Stimulated activated CD8-positive, alpha-beta memory T cell treated with anti-CD3 and anti-CD28 coated beads, Interleukin-7, amount 100 ng/mL, for 1 hour (primary cell): ENCODE measurements around the gene WDR5.
"Not testable (repeated sequence)": the region's sequence is repeated elsewhere in the genome, so short reads cannot be mapped to it uniquely, and the experiment has no call there.

Source experiments
- DNase-seq, 2 donors: peaks; one replicate each; pipeline ENCODE4 v3.0.0-alpha.2; 2020; ENCODE audit warnings: low read depth in 2 of 2

WDR5 gene

DNA sequence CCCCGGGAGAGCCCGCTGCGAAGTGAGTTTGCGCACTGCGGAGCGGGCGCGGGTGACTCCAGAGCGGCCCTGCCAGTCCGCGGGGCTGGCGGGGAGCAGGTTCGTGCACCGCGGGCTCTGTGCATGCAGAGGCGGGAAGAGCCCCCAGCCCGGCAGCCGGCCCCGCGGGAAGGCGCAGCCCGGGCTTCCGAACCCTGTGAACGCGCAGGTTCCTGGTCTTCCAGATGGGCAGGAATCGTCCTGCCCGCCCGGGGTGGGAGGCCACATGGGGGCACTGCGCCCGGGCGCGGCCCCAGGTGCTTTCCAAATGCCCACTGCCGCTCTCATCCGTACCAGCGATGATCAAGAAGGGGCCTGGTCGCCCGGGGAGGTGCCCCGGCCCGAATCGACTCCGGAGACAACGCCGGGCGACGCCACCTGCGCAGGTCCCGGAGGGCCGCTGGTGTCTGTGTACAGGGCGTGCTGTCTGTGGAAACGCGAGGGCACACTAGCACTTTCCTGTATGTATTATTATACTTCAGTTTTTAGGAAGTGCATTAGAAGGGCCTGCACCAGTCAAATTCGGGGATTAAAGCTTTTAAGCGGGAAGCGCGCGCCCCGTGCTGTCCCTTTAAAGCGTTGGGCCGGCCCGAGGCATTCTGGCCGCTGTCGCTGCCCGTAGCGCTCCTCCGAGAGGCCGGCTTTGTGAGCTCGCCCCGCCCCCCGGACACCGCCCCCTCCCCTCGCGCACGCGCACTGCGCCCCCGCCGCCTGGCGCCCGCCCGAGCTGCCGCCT, at the start of gene WDR5:
WDR5 (plus strand) TSS at position 740 of the 775 bp plus-strand sequence. CDS start 3,796 bp downstream, outside the sequence.
- DNase-seq = peak; percentile 82 to 83

DNA sequence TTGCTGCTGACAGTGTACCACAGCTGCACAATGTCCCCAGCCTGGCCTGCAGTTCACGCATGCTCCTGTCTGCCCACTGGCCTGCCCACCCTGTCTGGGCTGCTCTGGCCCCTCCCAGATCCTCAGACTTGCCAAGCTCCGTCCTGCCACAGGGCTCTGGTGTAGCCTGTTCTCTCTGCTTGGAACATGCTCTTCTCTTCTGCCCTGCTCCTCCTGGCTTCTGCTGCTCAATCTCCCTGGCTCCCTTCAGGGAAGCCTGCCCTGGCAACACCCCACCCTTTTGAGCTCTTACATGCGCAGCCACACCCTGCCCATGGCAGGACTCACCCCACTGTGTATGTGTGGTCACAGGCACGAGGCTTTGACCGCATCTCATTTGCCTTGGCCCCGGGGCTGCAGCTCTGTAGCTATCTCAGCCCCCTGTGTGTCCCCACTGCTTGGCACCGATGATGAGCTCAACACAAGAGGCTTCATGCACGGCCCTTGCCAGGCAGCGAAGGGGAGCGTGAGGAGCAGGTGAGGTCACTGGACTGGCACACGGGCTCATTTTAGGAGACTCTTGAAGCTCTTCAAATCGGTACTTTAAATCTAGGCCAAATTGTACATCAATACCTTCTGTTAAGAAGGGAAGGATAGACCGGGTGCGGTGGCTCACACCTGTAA, 47.7 kb upstream of the WDR5 start:
- DNase-seq = no peak

DNA sequence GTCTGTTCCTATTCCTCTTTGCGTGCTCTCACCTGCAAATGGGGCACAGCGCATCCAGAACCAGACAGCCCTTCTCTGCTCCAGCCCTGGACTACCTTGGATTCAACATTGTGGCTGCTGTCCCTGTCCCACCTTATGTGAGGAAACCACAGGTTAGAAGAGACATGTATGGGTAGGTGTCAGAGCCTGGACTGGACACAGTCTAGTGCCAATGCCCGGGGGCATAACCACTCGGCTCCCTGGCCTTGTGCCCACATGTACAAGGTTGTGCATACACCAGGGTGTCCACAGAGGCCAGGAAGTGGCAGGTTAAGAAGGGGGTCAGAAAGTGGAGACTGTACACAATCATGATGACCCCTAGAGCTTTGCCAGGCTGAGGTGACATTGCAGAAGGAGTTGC, 45.9 kb upstream of the WDR5 start:
- DNase-seq = no peak

- DNase-seq = peak in 1 of 2 donors; percentile 32
These were observed 36.6 kb upstream of the WDR5 start for GRCh38 chr9:134099123-134099761.

GRCh38 chr9:134100040-134100439, 35.8 kb upstream of the WDR5 start:
- no peak for DNase-seq

GRCh38 chr9:134101133-134101532, 34.7 kb upstream of the WDR5 start:
- DNase-seq = not testable (repeated sequence)

DNA sequence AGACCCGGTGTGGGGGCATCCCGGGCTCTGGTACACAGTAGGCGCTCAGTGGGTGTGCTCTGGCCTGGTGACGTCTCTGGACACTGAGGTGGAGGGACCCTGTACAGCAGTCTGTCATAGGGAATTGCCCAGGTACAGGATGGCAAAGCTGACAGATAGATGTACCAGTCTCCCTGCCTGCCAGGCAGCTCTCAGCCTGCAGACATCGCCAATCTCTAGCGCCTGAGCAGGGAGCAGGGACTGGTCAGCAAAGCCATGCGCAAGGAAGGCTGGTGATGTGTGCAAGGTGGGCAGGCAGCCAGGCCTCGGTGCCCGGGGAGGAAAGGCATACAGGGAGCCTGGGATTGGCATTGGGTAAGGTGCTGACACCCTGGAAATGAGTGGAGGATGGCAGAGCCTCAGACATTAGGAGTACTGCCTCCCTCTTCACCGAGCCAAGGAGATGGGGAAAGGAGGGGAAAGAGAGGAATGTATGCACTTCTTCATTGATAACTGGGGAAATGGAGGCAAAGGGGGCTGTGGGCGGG, 34.2 kb upstream of the WDR5 start:
- no peak for DNase-seq

DNA sequence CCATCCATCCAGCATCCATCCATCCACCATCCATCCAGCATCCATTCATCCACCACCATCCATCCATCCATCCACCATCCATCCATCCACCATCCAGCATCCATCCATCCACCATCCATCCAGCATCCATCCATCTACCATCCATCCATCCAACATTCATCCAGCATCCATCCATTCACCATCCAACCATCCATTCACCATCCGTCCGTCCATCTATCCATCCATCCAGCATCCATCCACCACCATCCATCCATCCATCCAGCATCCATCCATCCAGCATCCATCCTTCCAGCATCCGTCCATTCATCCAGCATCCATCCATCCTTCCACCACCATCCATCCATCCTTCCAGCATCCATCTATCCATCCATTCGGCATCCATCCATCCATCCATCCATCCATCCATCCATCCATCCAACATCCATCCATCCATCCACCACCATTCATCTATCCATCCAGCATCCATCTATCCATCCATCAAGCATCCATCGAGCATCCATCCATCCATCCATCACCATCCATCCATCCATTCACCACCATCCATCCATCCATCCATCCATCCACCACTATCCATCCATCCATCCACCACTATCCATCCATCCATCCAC, 32.4 kb upstream of the WDR5 start:
- DNase-seq = no peak

DNA sequence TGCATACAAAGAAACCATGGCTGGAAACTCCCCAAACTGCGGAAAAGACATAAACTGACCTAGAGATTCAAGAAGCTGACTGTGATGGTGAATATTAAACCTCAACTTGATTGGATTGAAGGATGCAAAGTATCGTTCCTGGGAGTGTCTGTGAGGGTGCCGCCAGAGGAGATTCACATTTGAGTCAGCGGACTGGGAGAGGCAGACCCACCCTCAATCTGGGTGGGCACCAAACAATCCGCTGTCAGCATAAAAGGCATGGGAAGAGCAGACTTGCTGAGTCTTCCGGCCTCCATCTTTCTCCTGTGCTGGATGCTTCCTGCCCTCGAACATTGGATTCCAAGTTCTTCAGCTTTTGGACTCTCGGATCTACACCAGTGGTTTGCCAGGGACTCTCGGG, 24.8 kb upstream of the WDR5 start:
- no peak for DNase-seq

- DNase-seq = no peak
These were observed 23.3 kb upstream of the WDR5 start for GRCh38 chr9:134112561-134112960.

DNA sequence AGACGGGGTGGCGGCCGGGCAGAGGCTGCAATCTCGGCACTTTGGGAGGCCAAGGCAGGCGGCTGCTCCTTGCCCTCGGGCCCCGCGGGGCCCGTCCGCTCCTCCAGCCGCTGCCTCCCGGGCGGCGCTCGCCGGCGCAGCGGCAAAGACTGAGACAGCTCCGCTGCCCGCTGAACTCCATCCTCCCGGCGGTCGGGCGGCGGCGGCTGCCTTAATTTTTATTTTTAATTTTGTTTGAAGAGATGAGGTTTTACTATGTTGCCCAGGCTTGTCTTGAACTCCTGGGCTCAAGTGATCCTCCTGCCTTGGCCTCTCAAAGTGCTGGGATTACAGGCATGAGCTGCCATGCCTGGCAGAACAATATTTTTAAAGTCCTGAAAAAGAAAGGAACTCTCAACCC, 16.9 kb upstream of the WDR5 start:
- DNase-seq = not testable (repeated sequence)

DNA sequence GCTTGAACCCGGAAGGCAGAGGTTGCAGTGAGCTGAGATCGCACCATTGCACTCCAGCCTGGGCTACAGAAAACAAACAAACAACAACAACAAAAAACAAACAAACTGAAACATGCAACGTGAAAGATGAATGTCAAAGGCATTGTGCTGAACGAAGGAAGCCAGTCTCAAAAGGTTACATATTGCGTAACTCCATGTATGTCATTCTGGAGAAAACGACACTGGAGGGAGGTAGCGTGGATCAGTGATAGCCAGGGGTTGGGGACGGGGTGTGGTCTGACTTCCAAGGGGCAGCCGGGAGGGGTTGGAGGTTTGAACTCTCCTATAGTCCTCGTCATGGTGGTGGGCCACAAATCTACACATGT, 12.1 kb upstream of the WDR5 start:
- DNase-seq = no peak

- no peak for DNase-seq
These were observed 10.3 kb upstream of the WDR5 start for GRCh38 chr9:134125413-134126095.

DNA sequence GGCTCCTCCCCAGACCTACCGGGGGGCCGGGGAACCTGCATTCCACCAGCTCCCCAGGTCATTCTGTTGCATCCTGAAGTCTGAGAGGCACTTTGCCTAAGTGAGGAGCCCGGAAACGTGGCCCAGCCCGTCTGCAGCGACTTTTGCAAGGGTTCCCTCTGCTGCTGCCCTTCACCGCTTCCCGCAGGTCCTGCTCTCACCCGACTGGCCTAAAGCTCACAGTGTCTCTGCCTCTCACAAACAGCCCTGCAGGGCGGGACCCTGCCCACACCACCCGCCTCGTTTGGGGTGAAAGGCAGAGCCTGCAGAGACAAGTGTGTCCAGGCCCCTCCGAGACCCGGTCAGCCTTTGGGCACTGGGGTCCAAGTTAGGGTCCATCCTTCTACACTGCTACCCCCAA, 9.5 kb upstream of the WDR5 start:
- no peak for DNase-seq

DNA sequence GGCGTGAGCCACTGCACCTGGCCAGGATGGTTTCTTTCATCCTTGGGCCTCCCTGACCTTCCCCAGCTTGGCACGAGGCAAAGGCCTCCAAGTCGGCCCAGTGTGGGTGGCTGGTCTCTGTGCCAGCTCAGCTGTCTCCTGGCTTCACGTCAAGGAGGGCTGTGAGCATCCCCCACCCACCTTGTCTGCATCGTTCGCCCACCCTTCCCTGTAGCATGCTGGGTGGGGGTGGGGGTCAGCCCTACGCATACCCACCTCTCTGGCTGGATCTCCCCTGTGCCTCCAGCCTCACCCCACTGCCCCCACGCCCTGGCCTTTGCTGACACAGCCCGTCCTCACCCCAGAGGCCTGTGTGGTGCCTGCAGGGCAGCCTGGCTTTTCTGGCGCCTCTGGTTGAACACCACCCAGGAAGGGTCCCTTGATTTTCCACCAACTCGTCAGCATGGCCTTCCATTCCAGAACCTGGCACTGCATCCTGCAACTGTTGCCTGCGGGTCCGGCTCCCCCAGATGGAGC, 8.8 kb upstream of the WDR5 start:
- DNase-seq = no peak

DNA sequence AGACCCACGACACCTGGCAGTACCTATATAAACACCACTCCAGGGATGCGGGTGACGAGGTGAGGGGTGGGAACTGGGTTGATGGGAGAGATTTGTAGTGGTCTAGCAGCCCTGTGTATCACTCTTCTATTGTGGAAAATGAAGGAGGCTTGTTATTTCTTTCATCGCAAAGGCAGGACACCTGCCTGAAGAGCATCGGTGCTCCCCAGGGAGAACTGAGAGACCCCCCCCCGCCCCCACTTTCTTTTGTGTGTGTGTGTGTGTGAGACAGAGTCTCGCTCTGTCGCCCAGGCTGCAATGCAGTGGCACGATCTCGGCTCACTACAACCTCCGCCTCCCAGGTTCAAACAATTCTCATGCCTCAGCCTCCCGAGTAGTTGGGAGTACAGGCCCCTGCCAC, 8.3 kb upstream of the WDR5 start:
- DNase-seq = no peak

DNA sequence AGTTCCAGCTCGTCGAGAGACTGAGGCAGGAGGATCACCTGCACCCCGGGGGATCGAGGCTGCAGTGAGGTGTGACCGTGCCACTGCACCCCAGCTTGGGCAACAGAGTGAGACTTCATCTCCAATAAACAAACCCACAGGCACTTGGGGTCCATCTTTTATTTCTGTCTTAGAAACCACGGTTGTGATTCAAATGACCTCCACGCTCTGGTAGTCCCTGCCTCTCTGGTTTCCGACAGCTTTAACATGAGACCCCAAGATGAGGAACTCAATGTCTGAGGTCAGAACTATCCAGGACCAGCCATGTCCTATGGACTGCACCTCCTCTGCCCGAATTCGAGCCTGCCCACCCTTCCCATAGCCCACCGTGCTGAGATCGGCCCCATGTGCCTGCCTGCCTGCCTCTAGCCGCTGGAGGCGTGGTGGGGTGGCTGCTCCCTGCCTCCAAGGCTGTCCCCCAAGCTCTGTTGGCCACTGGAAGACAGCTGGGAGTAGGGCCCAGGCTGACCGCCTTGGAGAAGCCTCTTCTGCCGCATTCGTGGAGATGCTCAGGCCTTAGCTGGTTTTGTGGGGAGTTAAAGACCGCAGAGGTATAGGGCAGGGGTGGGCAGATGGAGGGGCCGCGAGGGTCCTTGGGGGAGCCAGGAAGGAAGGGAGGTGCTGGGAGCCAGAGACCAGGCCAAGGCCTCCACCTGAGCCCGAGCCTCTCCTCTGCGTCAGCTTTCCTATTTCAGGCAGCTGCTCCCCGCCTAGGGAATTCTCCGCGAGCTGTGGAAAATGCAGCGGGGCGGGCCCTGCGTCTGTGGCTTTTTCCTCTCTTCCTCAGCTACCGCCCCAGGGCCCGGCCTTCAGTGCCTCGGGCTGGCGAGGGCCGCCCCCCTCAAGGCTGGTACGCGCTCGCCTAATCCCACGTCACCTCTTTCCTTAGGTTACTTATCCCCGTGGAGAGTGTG, 6.9 kb upstream of the WDR5 start:
- no peak for DNase-seq

DNA sequence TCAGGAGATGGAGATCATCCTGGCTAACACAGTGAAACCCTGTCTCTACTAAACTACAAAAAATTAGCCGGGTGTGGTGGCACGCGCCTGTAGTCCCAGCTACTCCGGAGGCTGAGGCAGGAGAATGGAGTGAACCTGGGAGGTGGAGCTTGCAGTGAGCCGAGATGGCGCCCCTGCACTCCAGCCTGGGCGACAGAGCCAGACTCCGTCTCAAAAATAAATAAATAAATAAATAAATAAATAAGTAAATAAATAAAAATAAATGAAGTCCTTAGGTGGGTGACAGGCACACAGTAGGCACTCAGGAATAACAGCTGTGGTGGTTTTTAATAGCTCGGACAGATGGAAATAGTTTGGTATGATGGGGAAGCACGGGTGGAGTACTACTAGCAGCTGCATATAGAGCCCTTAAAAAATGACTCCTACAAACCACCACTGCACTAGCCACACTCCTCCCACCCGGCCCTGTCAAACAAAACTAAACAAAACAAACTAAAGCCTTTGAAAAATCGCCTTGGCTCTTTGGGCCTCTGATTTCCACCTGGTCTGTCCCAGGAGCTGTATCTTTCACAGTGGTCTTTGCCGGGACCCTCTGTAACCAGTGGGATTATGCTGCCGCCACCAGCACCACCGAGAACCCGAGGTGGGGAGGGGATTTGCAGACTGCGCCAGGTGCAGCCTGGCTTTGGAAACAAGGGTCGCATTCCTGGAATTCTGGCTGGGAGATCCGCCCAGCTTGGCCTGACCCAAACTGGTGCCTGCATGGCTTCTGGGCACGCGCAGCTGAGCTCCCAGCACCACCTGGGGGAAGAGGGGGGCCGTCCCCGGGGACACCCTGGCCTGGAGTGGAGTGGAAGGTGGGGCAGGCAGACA, 5.1 kb upstream of the WDR5 start:
- no peak for DNase-seq

DNA sequence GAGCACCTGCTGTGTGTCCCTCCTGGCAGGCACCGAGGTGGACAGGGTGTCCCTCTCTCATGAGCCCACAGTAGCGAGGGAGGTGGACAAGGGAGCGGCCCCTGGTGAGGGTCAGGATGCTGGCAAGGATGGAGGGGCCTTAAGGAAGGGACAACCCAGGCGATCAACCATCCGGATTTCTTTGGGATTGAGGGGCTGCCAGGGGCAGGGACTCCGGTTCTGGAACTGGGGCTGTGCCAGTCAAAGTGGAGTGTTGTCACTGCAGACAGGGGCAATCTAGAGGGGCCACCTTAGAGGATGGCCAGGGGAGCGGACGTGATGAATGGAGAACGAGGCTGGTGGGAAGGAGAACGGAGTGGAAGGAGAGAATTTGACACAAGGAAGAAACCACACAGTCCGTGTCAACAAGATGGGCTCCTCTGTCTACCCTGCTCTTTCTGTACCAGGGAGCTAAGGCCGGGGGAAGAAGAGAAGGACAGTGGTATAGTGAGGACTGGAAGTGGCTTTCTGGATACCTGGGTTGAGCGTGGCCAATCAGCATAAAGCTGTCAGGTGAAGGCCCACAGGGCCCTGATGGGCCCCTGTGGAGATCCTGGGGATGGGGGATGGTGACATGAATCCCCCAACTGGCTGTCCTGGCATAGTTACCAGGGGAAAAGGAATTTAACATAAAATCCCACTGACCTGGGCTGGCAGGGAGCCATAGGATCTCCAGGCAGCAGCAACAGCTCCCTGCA, 4.2 kb upstream of the WDR5 start:
- no peak for DNase-seq
